Measurements from ENCODE around the gene NBPF8.
"Not testable (repeated sequence)": the region's sequence is repeated elsewhere in the genome, so short reads cannot be mapped to it uniquely, and the experiment has no call there.

The NBPF8 gene, protein sequence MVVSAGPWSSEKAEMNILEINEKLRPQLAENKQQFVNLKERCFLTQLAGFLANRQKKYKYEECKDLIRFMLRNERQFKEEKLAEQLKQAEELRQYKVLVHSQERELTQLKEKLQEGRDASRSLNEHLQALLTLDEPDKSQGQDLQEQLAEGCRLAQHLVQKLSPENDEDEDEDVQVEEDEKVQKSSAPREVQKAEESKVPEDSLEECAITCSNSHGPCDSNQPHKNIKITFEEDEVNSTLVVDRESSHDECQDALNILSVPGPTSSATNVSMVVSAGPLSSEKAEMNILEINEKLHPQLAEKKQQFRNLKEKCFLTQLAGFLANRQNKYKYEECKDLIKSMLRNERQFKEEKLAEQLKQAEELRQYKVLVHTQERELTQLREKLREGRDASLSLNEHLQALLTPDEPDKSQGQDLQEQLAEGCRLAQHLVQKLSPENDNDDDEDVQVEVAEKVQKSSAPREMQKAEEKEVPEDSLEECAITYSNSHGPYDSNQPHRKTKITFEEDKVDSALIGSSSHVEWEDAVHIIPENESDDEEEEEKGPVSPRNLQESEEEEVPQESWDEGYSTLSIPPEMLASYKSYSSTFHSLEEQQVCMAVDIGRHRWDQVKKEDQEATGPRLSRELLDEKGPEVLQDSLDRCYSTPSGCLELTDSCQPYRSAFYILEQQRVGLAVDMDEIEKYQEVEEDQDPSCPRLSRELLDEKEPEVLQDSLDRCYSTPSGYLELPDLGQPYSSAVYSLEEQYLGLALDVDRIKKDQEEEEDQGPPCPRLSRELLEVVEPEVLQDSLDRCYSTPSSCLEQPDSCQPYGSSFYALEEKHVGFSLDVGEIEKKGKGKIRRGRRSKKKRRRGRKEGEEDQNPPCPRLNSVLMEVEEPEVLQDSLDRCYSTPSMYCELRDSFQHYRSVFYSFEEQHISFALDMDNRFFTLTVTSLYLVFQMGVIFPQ

GRCh38 chr1:120414911-120415480, at the start of gene NBPF8:
Gene NBPF8 (plus strand): TSS chr1:120415035. CDS start chr1:120436523, 21,488 bp downstream.
- DNase-seq (ENCODE audit: low spot score), result not testable (repeated sequence)

DNA sequence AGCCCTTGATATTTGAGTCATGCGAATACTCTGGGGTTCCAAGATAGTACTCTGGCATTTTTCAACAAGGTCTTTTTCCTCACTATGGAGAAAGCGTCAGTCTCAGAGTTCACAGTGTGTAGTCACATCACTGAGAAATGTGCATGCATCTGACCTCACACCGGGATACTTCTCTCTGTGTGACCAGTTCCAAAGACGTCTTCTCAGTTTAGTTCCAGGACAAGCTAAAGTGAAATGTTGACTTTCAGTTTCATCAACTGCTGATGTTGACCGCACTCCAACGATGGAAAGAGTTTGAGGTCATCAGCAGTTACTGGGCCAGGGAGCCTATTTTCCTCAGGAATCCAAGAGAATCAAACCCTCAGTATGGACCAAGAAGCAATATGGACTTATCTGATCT, 47.1 kb upstream of the NBPF8 start:
- not testable (repeated sequence) for DNase-seq (ENCODE audit: low spot score)

DNA sequence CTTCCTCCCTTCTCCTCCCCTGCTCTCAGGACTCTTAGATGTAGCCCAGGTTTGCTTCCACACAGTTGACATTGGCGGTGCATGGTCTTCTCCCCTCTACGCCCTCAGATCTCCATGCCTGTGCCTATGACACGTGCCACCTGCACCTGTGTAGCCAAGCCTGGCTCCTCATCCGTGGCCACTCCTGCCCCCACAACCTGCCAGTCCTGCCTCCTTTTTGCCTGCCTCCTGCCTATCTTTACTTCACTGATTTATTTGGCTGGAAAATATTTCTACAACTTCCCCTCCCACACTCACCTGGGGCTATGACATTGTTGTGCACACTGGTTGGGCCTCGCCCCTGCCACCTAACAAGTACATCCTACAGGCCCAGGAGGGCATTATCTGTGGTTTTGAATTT, 28.2 kb upstream of the NBPF8 start:
- DNase-seq (ENCODE audit: low spot score), result not testable (repeated sequence)

- DNase-seq (ENCODE audit: low spot score), result not testable (repeated sequence)
These were observed 26.2 kb upstream of the NBPF8 start for GRCh38 chr1:120388597-120389126.

DNA sequence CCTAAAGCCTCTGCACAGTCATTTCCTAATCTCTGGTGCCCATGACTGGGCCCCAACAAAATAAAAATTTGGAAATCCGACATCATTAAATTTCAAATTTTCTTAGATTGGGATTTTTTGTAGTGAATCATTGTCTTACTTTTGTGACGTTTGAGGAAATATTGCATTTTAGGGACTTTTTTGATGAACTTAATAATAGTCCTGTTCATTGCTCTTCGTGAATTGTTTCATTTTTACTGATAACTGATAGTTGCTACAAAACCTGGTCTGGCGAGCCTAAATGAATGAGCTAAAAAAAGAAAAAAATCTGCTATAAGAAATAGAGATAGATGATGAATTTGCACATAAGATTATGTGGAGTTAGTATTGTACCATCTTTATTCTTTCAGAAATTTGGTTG, 23.5 kb upstream of the NBPF8 start:
- not testable (repeated sequence) for DNase-seq (ENCODE audit: low spot score)

GRCh38 chr1:120393316-120394232, 21.3 kb upstream of the NBPF8 start:
- not testable (repeated sequence) for DNase-seq (ENCODE audit: low spot score)

GRCh38 chr1:120405348-120405747, 9.5 kb upstream of the NBPF8 start:
- DNase-seq (ENCODE audit: low spot score), result not testable (repeated sequence)

DNA sequence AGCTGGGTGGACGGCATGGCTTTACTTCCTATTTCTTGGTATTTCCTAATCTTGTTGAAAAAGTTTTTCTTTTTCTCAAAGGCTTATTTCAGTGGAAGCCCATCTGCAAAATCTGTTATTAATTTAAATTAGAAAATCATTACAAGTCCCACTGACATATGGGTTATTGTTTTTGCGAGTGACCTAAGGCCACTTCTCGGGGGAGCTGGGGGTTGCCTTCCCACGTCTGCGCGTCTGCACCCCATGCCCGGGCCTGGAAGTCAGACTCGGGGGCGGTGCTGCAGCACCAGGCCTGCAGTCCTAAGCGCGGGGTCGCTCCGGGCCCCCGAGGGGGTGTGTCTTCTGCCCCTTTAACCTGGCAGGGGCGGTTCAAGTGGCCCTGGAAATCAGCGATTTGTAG, 384 bp upstream of the NBPF8 start:
- not testable (repeated sequence) for DNase-seq (ENCODE audit: low spot score)

- DNase-seq (ENCODE audit: low spot score), result not testable (repeated sequence)
These were observed 692 bp downstream of the NBPF8 start for GRCh38 chr1:120415492-120415961.

- not testable (repeated sequence) for DNase-seq (ENCODE audit: low spot score)
These were observed 10.2 kb downstream of the NBPF8 start for GRCh38 chr1:120425063-120425462.

GRCh38 chr1:120431626-120432025, 16.8 kb downstream of the NBPF8 start:
- not testable (repeated sequence) for DNase-seq (ENCODE audit: low spot score)

DNA sequence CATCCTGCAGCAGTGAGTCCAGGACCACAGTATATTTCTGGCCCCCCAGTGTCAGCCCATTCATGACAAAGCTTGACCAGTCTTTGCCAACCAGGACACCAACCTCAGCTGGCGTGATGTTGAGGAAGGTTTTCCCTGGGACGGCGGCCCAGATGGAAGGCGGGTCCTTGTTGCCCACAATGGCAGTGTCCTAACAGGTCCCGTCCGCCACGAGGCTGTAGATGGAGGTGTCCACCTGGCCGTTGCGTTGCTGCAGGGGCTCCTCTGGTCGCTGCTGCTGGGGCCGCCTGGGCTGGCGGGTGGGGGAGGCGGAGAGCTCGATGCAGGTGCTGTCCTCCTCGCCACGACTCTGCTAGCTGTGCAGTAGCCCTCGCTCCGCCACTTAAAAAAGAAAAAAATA, 19.0 kb downstream of the NBPF8 start:
- not testable (repeated sequence) for DNase-seq (ENCODE audit: low spot score)

DNA sequence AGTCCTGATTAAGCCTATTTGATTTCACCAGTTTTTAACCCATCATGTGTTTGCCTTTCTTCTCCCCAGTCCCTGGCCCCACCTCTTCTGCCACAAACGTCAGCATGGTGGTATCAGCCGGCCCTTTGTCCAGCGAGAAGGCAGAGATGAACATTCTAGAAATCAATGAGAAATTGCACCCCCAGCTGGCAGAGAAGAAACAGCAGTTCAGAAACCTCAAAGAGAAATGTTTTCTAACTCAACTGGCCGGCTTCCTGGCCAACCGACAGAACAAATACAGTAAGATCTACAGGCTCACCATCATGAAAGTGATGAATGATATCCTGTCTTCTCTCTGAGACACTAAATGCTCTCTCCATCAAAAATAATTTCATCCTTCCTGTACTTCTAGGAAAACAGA, 34.3 kb downstream of the NBPF8 start:
- not testable (repeated sequence) for DNase-seq (ENCODE audit: low spot score)

Measured in HuH-7 (cell line).